GM21529 (cell line): ENCODE measurements around the gene ADAMTS9.

Source experiments
- ATAC-seq: cut with Tn5 transposase; IDR thresholded peaks from one replicate; pipeline ENCODE4 v1.9.1; 2021; ENCODE audit not compliant: unreplicated experiment

Gene ADAMTS9

DNA sequence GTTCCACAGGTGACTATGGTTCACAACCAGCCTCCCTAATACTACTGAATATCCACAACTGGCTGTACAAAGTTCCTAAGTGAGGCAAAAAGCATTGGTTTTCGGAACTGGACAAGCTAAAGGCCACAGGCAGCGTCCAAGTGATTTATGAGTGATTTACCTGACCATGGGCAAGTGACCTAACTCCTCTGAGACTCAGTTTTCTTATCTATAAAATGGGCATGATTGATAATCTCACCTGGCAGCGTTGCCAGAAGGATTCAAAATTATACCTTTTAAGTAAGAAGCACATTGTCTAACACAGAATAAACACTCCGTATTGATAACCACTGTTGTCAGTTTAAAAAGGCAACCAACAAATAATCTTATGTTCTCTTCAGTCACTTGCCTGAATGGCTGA, 29.8 kb downstream of the ADAMTS9 start:
- ATAC-seq = no peak

DNA sequence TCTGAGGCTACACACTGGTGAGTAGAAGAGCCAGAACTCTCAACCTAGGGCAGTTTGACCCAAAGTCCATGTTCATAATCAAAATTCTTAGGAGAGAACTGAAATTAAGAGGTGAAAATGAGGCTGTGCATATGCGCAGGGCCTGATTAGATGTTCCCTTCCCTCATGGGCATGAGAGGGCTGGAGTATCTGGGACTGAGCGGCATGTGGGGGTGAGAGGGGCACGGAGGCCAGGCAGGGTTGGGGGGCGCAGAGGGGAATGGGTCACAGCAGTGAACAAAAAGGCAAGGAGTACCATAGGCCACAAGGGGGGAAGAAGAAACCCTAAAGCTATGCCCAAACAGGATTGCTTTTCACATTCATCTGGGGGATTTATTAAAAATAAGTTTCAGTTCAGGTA, 31.3 kb downstream of the ADAMTS9 start:
- ATAC-seq = no peak

DNA sequence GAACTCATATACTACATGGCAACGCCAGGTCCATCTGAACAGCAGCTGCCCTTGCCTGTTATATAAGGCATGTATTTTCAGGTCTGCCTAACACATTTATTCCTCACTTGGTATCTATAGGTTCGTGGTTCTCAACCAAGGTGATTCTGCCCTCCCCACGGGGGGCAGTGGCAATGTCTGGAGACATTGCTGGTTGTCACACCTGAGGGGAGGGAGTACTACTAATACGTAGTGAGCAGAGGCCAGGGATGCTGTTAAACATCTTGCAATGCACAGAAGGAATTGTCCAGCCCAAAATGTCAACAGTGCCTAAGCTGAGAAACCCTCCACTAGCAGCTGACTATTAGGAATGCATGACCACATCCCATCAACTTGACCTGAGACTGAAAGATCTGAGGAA, 32.6 kb downstream of the ADAMTS9 start:
- ATAC-seq = no peak

DNA sequence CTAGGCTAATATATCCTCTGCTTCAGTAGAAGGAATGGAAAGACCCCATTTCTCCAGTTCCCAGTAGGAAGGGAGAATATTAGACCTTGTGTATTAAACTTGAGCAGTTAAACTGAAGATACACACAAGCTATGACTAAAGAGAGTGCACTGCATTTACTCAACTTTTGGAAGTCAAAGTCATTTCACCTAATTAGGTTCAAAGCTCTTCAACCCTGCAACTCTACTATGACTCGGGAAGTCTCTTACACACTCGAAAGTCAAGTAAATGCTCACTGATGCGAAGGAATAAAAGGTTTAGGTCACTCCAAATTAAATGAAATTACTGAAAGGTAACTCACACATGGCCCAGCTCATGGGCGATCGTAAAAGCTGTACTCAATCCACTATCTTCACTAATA, 33.8 kb downstream of the ADAMTS9 start:
- ATAC-seq = no peak

DNA sequence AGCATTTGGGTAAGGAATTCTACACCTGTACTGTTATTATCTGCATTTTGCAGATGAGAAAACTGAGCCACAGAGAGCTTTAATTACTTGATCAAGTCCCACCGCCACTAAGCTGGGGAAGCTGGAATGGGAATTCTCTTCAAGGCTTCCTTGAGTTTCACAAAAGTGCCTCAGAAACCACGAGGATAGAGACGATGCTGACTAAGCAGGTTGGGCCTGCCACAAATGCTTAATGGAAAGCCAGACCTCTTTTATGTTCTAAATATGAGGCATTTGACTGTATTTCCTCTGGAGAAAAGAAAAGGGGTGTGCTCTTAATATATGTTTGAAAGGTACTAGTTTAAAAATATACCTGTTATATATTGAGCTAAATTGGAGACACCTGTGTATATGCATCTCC, 34.7 kb downstream of the ADAMTS9 start:
- no peak for ATAC-seq

DNA sequence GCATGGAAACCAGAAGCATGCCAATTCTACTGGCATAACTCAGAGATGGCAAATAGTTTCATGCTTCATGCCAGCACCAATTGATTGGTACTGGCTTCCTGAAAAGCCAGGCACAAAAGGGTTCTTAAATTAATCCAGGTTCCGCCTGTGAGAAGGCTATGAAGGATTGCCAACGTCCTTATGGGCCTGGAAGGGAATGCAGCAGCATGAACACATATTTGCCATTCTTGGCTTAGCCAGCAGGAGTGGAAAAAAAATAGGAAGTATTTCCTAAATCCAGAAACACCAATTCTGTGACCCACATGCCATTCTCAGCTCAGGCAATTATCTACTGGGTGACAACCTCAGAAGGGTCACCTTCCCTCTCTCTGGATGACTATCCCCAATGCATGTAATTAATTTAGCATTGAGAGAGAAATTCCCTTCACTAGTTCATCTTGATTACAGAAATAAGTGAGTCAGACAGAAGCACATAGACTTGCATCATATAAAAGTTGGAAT, 36.0 kb downstream of the ADAMTS9 start:
- no peak for ATAC-seq

DNA sequence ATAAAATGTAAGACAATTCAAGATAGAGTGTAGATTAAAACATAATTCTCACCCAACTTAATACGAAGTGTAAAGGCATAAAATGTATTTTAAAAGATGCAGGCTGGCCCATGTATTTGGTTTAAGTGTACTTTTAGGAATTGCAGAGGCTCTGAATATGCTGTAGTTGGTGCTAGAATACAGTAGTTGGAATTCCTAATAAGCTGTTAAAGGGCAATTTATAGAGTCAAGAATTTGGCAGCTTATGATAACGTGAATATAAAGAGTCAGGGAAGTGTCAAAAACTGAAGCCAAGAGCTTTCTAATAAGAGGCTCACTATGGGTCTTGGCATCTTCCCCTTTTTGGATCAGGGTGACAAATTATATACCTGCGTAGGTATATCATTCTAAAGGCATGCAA, 36.5 kb downstream of the ADAMTS9 start:
- no peak for ATAC-seq

DNA sequence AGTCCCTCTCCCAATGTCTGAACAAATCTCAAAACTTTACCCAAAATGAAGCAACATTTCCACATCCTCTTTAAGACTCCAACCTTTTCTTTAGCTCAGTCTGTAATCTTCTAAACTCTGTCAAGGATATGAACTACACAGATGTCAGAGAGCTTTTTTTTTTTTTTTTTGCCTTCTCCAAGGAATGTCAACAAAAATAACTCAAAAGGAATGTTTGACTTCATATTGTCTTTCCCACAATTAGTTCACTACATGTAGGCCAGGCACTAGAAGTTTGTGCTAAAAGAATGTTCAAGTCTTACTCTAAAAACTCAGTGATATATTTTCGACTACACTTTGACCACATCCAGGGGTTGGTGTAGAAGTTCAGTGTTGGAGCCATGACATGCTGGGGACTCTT, 37.1 kb downstream of the ADAMTS9 start:
- ATAC-seq = no peak

DNA sequence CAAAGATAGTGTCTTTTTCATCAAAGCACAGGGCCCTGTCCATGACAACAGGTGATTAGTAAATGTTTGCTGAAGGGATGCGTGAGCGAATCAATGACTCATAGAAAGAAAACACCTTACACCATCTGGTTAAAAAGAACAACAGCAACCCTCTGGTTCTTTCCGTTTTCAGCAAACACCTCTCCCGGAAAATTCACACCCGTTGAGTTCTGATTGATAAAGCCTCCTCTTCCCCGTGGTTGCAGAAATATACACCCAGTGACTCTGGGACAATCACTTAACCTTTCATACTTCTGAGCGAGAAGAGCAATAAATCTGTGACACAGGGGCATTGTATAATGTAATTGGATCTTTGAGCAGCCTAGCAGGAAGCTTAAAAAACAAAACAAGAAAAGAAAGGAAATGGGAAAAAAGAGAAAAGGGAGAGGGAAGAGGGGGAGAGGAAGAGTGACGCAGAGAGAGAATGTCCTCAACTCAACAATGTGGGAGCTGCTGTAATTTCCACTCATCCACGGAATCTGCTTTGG, 37.6 kb downstream of the ADAMTS9 start:
- ATAC-seq = no peak

DNA sequence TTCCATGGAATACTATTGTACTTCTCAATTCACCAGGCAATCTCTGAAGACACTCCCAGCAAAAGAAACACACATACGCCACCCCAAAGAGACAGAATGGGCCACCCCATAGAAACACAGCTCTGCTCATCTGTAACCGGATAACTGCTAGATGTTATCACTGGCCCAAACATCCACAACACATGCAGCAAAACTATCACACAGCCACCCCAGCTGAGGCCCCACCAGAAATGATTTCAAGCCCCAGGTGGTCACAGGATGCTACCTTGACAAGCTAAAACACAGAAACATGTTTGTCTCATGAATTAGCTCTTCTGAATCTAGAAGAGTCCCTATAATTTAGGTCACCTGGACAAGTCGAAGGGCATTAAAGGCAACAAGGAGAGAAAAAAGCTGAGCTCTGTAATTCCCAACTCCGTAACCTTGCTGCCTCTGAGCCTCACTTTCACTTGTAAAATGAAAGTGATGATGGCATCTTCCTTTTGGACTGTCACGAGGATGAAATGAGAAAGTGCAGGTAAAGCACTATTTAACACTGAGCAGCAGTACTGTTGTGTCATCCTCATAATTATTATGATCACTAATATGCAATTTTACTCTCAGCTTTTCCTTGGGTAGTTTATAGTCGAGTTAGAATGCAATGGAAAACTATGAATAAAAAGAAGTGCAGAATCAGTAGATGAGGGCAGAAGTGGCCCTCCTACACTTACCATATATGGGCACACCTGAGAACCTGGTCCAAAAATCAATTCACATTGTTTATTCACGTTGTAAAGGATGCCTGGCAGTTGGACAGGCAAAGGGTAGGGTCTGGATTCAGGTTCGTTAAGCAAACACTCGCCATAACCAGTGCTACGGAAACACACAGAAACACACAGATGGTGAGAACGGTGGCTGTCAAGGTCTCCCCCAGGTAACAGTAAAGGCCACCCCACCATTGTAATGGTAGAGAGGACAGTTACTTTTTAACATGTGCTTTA, 38.6 kb downstream of the ADAMTS9 start:
- no peak for ATAC-seq

DNA sequence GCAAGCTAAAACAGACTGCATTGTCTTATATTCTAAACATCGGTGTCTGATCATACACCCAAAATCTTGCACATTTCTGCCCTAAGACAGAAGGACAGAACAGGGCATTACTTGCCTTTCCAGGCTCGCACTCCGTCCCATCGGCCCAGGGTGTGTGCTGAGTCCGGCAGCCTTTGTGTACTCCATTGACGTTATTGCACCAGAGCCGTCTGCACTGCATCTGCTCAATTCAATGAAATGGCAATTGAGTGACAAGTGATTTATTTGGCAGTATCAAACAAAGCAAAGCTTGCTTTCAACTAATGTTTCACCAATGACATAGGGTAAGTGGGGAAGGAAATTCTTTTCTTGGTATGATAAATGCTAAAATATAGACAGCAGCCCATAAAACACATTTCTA, 40.0 kb downstream of the ADAMTS9 start:
- ATAC-seq = no peak

DNA sequence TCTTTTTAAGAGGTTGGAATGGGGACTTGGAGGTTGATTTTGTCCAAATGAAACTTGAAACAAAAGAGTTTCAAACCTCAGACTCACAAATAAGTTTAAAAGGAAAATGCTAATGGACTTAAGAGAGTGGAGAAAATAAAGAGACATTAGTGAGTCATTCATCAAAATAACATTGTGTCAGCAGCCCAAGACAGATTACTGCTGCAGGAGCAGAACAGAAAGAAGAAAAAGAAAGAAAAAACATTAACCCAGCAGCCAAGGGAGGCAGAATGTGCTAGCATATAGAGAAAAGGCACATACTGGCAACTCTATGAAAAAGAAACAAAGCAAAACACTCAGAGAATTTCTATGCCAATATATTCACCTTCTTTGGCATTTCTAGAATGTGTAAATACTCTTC, 42.6 kb downstream of the ADAMTS9 start:
- no peak for ATAC-seq

DNA sequence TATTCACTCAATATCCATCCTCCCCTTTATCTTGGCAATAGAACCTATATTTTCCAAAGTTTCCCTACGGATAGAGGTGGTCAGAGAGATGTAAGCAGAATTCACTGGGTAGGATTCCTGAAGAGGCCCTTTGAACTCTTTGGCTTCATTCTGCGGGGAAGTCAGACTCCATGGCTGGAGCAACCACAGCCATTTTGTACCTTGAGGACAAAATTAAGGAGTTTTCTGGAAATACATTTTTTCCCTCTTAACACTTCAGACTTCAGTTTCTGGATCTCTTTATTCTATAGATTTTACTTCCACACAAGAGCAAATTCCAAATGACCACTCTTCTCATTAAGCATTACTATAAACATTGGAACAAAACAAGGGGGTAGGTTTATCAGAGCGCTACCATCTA, 43.3 kb downstream of the ADAMTS9 start:
- ATAC-seq = no peak

DNA sequence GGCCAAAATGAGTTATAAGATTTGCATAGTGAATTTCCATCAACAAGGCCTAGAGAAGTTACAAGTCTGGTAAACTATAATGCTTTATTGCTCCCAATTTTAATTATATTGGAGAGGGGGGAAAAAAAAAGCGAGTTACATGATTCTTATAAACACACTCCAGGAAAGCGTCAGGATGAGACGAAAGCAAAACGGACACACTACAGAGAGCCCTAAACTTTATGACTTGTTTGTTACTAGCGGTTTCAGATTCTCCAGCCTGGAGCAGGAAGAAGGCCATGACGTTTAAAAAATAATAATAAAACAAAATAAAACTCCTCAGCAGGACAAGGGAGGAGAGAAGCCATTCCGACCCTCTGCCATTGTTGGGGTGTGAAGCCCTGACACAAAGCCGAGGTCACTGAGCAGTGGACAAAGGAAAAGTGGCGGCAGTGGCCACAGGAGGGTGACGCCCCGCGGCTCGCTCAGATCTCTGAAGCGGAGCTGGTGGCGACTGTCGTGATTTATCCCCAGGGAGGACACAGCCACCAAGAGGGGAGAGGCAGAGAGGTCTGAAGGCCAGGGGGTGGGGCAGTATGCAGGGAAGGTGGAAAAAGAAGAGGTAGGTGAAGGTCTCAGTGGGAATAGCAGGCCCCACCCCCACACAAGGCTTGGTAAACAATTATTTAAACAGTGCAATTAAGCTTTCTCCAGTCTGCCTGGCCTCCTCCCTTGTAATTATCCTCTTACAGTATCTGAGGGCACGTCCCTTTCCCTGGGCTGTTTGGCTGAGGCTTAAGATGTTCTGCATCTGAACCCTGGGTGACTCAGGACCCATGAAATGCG, 45.3 kb downstream of the ADAMTS9 start:
- ATAC-seq = no peak

DNA sequence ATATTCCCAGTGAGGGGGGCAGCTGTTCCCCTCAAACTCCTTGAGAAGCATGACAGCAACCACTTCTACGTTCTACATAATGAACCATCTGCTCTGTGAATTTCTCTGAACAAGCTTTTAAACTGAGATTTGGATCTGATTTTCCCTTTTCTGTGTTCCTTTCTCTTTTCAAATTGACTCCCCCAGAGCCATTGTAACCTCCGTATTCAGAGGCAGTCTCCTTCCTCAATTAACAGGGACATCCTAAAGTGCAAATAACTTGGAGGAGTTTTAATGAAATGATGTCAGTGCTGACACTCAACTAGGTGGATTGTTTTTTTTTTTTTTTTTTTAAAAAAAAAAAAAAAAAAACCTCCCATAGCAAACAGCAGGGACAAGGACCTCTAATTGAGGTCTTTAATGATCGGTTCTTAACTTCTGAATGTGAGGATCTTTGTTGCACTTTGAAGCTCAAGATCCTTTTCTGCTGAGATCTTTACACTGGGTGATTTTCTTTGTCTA, 48.8 kb downstream of the ADAMTS9 start:
- ATAC-seq = no peak

DNA sequence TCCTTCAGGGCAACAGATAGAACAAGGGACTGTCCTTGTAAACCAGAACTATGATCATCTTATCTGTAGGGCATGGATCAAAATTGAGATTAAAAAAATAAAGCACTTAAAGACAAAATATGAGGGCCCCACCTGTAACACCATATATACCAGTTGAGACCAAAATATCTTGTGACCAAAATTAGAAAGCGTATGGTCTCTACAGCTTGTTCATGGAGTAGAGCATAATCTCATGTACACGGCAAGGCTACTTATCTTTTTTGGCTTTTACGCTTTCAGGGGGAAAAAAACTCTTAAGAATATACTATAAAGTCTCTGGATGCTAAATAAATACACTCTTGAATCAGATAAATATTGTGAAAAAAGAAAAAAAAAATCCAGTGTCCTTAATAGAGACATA, 49.3 kb downstream of the ADAMTS9 start:
- ATAC-seq = no peak

DNA sequence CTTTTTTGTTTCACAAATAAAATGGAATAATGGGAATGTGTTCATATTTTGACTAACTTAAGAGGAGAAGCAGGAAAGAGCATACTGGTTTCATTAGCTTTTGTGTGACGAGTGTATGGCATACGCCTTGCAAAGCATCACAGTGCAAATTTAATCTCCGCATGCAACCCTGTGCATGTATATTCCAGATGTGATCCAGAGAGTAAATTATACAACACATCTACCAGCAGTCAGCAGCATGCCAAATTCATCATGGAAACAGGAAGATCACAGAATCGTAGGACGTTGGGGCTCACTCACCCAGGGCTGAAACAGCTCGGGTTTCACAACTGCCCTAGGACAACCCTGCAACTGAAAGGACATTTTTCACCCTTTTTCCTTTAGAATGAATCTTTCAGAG, 53.4 kb downstream of the ADAMTS9 start:
- no peak for ATAC-seq

DNA sequence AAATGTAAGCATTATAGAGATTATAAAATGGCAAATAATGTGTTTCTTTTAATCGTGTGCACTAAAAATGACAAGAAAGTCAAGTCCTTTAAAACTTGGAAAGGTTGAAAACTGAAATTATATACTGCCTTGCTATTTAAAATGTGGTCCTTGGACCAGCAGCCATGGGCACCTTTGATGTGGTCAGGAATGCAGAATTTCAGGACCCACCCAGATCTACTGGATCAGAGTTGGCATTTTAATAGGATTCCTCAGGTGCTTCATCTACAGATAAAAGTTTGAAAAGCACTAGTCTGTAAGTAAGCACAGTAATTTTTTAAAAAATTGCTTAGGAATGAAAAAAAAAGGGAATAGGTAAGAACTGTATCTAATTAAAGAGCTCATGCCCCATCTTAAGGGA, 55.8 kb downstream of the ADAMTS9 start:
- ATAC-seq = no peak

DNA sequence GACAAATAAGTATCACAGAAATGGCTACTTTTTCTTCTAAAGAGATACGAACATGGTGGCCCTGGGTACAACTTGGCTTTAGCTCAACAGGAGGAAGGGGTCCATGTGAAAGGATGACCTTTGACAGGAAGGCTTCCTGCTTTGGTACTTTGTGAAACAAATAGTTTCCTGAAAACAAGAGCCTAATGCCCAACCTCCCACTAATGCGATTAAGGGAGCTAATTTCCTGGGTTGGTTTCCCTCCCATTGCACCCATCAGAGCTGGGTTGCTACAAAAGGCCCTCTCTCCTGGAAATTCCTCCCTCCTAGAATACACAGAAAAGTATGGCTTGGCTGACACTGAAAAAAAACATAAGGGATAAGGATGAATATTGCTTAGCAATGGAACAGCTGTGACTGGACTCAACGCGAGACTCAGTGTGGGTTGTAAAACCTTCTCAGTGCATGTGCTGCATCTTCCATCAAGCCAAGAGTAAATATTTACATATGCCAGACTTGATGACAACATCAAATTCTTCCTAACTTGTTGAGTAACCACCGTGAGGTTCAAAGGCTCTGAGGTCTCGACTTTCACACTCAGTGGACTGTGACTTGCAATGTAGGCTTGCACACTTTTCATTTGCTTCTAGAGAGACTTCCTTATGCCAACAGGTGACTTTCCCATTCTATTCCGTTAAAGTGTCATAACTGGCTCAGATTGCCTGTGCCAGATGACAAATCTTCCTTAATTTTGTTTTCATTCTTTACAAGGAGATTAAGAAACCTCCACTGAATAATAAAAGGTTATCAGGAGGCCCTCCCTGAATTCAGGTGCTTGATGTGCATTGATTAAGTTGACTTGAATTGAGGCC, 60.1 kb downstream of the ADAMTS9 start:
- ATAC-seq = no peak

DNA sequence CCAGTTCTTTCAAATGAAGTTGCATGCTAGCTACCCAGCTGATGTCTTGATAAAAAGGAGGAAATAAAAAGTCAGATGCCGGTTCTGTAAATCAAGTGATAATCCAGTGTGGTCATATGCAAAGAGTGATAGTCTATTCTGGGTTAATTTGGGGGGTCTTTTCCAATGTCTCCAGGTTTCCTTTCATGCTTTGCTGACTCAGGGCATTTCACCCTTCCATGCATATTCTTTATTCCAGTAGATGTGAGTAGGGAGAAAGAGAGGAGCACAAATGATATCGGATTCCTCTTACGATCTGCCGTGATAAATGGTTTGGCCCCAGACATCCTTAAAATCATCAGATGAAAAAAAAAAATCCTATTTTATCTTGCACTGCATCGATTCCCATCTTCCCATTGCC, 60.8 kb downstream of the ADAMTS9 start:
- no peak for ATAC-seq

DNA sequence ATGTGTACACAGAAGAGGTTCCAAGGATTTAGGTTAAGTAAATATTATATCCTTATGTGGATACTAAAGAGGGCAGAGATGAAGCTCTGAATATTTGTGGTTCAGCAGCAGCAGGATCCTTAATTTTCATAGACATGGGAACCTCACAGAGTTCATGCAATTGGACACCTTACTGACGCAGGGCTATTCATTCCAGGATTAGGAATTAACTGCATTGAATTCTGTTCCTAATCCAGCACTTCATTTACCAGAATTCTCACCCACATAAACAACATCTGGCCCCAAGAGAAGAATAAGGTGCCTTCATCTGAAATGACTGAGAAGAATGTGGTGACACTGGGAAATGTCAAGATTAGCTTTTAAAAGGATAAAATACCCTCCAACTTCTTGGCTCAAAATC, 62.4 kb downstream of the ADAMTS9 start:
- ATAC-seq = no peak
